BJ (cell line): Measurements from ENCODE around the gene FOXO6. TPM values are rescaled to one million over a fixed set of nuclear protein-coding genes. Genes with fewer than 3 reads are reported as not detected.

Experiments
- CTCF ChIA-PET: fragments of 350-600 bp; formaldehyde crosslinking; extraction: SDS; loops from one replicate; lab custom pipeline; 2021; ENCODE audit warnings: antibody characterized with exemption, inconsistent platforms; lab: Yijun Ruan, JAX
- POLR2A ChIA-PET: fragments of 300-600 bp; sonication (Branson Sonifier 250); formaldehyde crosslinking; extraction: SDS; loops from one replicate; lab custom pipeline; 2021; ENCODE audit warnings: antibody characterized with exemption; lab: Charles Lee
- DNase-seq: peaks from one replicate; pipeline ENCODE4 v3.0.0-alpha.2; 2011; ENCODE audit warnings: low read depth
- H3K27me3 ChIP-seq: 2 replicates; pipeline ENCODE4 v1.6.0; 2011; ENCODE audit warnings: low read length; ENCODE audit not compliant: control insufficient read depth, insufficient read depth
- H3K36me3 ChIP-seq: 2 replicates; pipeline ENCODE4 v1.5.1; 2011; ENCODE audit warnings: low read length; ENCODE audit not compliant: control insufficient read depth, insufficient read depth
- H3K4me3 ChIP-seq: 2 replicates; pipeline ENCODE4 v1.5.1; 2011; ENCODE audit warnings: low read depth, mild to moderate bottlenecking, control low read depth, low read length
- CTCF ChIP-seq: IDR thresholded peaks from 2 replicates; pipeline ENCODE4 v1.5.1; 2011; ENCODE audit warnings: low read depth, mild to moderate bottlenecking, control low read depth, inconsistent platforms, low read length, moderate library complexity; ENCODE audit not compliant: insufficient read depth
- polyA plus RNA-seq: library from polyadenylated mRNA; depleted of rRNA; stranded (reverse); fragments of >200 nt; gene quantifications from 2 replicates; pipeline ENCODE4 v1.2.3, GENCODE V29; 2011

FOXO6 gene
- polyA plus RNA-seq, 1 experiment, result 0.02 TPM

GRCh38 chr1:41333146-41333784, 28.0 kb upstream of the FOXO6 start:
- DNase-seq, result no peak
- H3K4me3 ChIP-seq, result no peak overlapping the region
- H3K27me3 ChIP-seq, result peaks cover 2% of the 10 kb centered on the region; the same call in 1 of the 2 replicates
- H3K36me3 ChIP-seq, result no peaks in the 10 kb centered on the region
- POLR2A ChIA-PET, result no interaction called here
- TF ChIP-seq CTCF, result no peak
- CTCF ChIA-PET, result interaction anchor here (0.7 kb wide), 1 partner anchor 10 kb away, joined by 3 read pairs; no protein-coding TSS in a partner anchor

GRCh38 chr1:41338820-41339219, 22.4 kb upstream of the FOXO6 start:
- TF ChIP-seq CTCF, result no peak
- Histone ChIP-seq H3K36me3 (no peaks in the 10 kb centered on the region), H3K27me3 (no peaks in the 10 kb centered on the region; the same call in 1 of the 2 replicates), H3K4me3 (no peak overlapping the region)
- ChIA-PET CTCF (no interaction called here), POLR2A (no interaction called here)
- no peak for DNase-seq

- ChIA-PET POLR2A (no interaction called here), CTCF (interaction anchor here (0.6 to 1.3 kb wide), 4 partner anchors 22 to 92 kb away, joined by 3 to 4 read pairs (median 3); no protein-coding TSS in a partner anchor)
- Histone ChIP-seq H3K36me3 (no peaks in the 10 kb centered on the region), H3K27me3 (no peaks in the 10 kb centered on the region; the same call in 1 of the 2 replicates), H3K4me3 (no peak overlapping the region)
- no peak for DNase-seq
- TF ChIP-seq CTCF, result no peak
These were observed 20.4 kb upstream of the FOXO6 start for GRCh38 chr1:41340655-41341364.

GRCh38 chr1:41341365-41341683, 19.9 kb upstream of the FOXO6 start:
- TF ChIP-seq CTCF, result no peak
- POLR2A ChIA-PET, result no interaction called here

More at GRCh38 chr1:41341365-41341683, 19.9 kb upstream of the FOXO6 start:
- H3K27me3 ChIP-seq, result no peaks in the 10 kb centered on the region; the same call in none of the 2 replicates
- DNase-seq, result no peak
- CTCF ChIA-PET, result interaction anchor here (1.1 to 1.3 kb wide), 2 partner anchors 58 to 92 kb away, joined by 3 to 4 read pairs; no protein-coding TSS in a partner anchor
- no peaks in the 10 kb centered on the region for H3K36me3 ChIP-seq
- no peak overlapping the region for H3K4me3 ChIP-seq
